Measurements from ENCODE around the gene RERE. TPM values are rescaled to one million over a fixed set of nuclear protein-coding genes. Genes with fewer than 3 reads are reported as not detected.
"Not testable (repeated sequence)": the region's sequence is repeated elsewhere in the genome, so short reads cannot be mapped to it uniquely, and the experiment has no call there.

Gene RERE
- total RNA-seq, 1 experiment from 2014 or later: 13.1 TPM

- DNase-seq (ENCODE audit: low read depth): no peak
Observed at GRCh38 chr1:8807004-8807403, 10.4 kb downstream of the RERE start.

- no peak for DNase-seq (ENCODE audit: low read depth)
Observed at GRCh38 chr1:8800416-8800815, 17.0 kb downstream of the RERE start.

- DNase-seq (ENCODE audit: low read depth): peak; percentile 44
Observed at GRCh38 chr1:8797216-8797615, 20.2 kb downstream of the RERE start.

GRCh38 chr1:8796812-8797211 lies 20.6 kb downstream of the RERE start:
- DNase-seq (ENCODE audit: low read depth): no peak

- no peak for DNase-seq (ENCODE audit: low read depth)
Observed at GRCh38 chr1:8794605-8795004, 22.8 kb downstream of the RERE start.

GRCh38 chr1:8791819-8792218 lies 25.6 kb downstream of the RERE start:
- DNase-seq (ENCODE audit: low read depth): no peak

GRCh38 chr1:8790987-8791386 lies 26.5 kb downstream of the RERE start:
- no peak for DNase-seq (ENCODE audit: low read depth)

GRCh38 chr1:8790478-8790877 lies 27.0 kb downstream of the RERE start:
- DNase-seq (ENCODE audit: low read depth): no peak

- DNase-seq (ENCODE audit: low read depth): no peak
Observed at GRCh38 chr1:8789314-8790214, 27.9 kb downstream of the RERE start.

- DNase-seq (ENCODE audit: low read depth): no peak
Observed at GRCh38 chr1:8787218-8787617, 30.2 kb downstream of the RERE start.

GRCh38 chr1:8786204-8786603 lies 31.2 kb downstream of the RERE start:
- DNase-seq (ENCODE audit: low read depth): not testable (repeated sequence)

GRCh38 chr1:8782955-8783354 lies 34.5 kb downstream of the RERE start:
- DNase-seq (ENCODE audit: low read depth): no peak

- DNase-seq (ENCODE audit: low read depth): no peak
Observed at GRCh38 chr1:8782001-8782620, 35.3 kb downstream of the RERE start.

GRCh38 chr1:8780405-8780804 lies 37.0 kb downstream of the RERE start:
- no peak for DNase-seq (ENCODE audit: low read depth)

- DNase-seq (ENCODE audit: low read depth): no peak
Observed at GRCh38 chr1:8777867-8778266, 39.6 kb downstream of the RERE start.

GRCh38 chr1:8776104-8776503 lies 41.3 kb downstream of the RERE start:
- DNase-seq (ENCODE audit: low read depth): no peak

GRCh38 chr1:8767006-8767405 lies 50.4 kb downstream of the RERE start:
- DNase-seq (ENCODE audit: low read depth): no peak

- DNase-seq (ENCODE audit: low read depth): no peak
Observed at GRCh38 chr1:8765198-8765597, 52.2 kb downstream of the RERE start.

GRCh38 chr1:8764293-8764937 lies 53.0 kb downstream of the RERE start:
- peak; percentile 15 for DNase-seq (ENCODE audit: low read depth)

- DNase-seq (ENCODE audit: low read depth): peak; percentile 27
Observed at GRCh38 chr1:8763888-8764287, 53.6 kb downstream of the RERE start.

GRCh38 chr1:8754993-8755392 lies 62.4 kb downstream of the RERE start:
- peak; percentile 26 for DNase-seq (ENCODE audit: low read depth)

GRCh38 chr1:8754247-8754650 lies 63.2 kb downstream of the RERE start:
- DNase-seq (ENCODE audit: low read depth): no peak

GRCh38 chr1:8753736-8754135 lies 63.7 kb downstream of the RERE start:
- DNase-seq (ENCODE audit: low read depth): no peak

Measured in M059J (cell line).